NT2/D1 (cell line): ENCODE data around the gene RBM46.

Source experiments
- SUZ12 ChIP-seq: IDR thresholded peaks from 2 replicates; pipeline ENCODE4 v1.6.1; 2011; ENCODE audit not compliant: insufficient read length, insufficient read depth; ENCODE audit errors: extremely low read depth
- YY1 ChIP-seq: IDR thresholded peaks from 2 replicates; pipeline ENCODE4 v1.6.1; 2011; ENCODE audit not compliant: insufficient read length, insufficient read depth
- ZNF274 ChIP-seq: IDR thresholded peaks from 2 replicates; pipeline ENCODE4 v1.6.1; 2011; ENCODE audit warnings: mild to moderate bottlenecking, low read depth, low read length

DNA sequence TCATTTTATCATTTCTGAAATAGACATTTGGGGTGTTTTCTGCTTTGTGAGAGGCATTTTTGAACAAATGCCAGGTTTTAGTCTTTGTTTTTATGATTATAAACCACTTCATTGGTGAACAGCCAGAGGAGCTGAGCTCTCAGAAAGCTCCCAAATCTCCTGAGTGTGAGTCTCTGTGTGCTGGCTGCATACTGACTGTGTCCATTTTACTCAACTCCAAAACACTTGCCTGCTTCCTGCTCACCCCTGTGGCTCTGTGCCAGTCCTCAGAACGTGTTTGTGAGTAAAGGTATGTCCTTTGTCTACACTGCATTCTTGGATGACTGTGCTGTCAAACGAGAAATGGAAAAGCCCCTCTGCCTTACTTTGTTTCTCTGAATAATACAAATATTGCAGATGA is 42.6 kb upstream of the RBM46 start:
- no peak for TF ChIP-seq ZNF274
- no peak for TF ChIP-seq YY1
- TF ChIP-seq SUZ12: no peak
